IMR-90 (cell line): Measurements from ENCODE around the gene ZDHHC14.

Experiments
- BHLHE40 ChIP-seq: fragments of 150-350 bp; IDR thresholded peaks from 2 replicates; pipeline ENCODE4 v1.6.1; 2016; ENCODE audit warnings: mild to moderate bottlenecking, low read depth, low read length
- CEBPB ChIP-seq: IDR thresholded peaks from 2 replicates; pipeline ENCODE4 v1.6.1; 2012; ENCODE audit warnings: low read depth, low read length, improper control_type of control experiment
- CHD1 ChIP-seq: IDR thresholded peaks from 2 replicates; pipeline ENCODE4 v1.6.1; 2012; ENCODE audit warnings: low read depth, low read length, improper control_type of control experiment
- MAFK ChIP-seq: IDR thresholded peaks from 2 replicates; pipeline ENCODE4 v1.6.1; 2012; ENCODE audit warnings: low read depth, low read length, improper control_type of control experiment
- MAZ ChIP-seq: IDR thresholded peaks from 2 replicates; pipeline ENCODE4 v1.6.1; 2012; ENCODE audit warnings: low read depth, mild to moderate bottlenecking, low read length, improper control_type of control experiment, moderate library complexity, borderline replicate concordance
- MXI1 ChIP-seq: IDR thresholded peaks from 2 replicates; pipeline ENCODE4 v1.6.1; 2012; ENCODE audit warnings: low read depth, mild to moderate bottlenecking, low read length, moderate library complexity, borderline replicate concordance
- POLR2A ChIP-seq: IDR thresholded peaks from 2 replicates; pipeline ENCODE4 v1.6.1; 2012; ENCODE audit warnings: mild to moderate bottlenecking, low read depth, low read length
- RAD21 ChIP-seq: IDR thresholded peaks from 2 replicates; pipeline ENCODE4 v1.6.1; 2012; ENCODE audit warnings: low read length, improper control_type of control experiment
- RFX5 ChIP-seq: IDR thresholded peaks from 2 replicates; pipeline ENCODE4 v1.8.0; 2012; ENCODE audit warnings: low read depth, mild to moderate bottlenecking, low read length, moderate library complexity
- SMC3 ChIP-seq: fragments of 150-350 bp; IDR thresholded peaks from 2 replicates; pipeline ENCODE4 v1.6.1; 2016; ENCODE audit warnings: low read depth, mild to moderate bottlenecking, antibody characterized with exemption, low read length, moderate library complexity
- TF ChIP-seq, protein P1 (sequence below): fragments of 150-350 bp; IDR thresholded peaks from 2 replicates; pipeline ENCODE4 v1.6.1; 2016; ENCODE audit warnings: low read depth, mild to moderate bottlenecking, low read length, moderate library complexity, borderline replicate concordance
- TF ChIP-seq, protein P2 (sequence below): conservative IDR thresholded peaks from 2 replicates; pipeline ENCODE4 v1.5.1; 2012; ENCODE audit warnings: mild to moderate bottlenecking, low read depth, low read length, improper control_type of control experiment
- TF ChIP-seq, protein P3 (sequence below): fragments of 150-350 bp; IDR thresholded peaks from 2 replicates; pipeline ENCODE4 v1.6.1; 2017; ENCODE audit warnings: mild to moderate bottlenecking, antibody characterized with exemption, low read length, low read depth

DNA sequence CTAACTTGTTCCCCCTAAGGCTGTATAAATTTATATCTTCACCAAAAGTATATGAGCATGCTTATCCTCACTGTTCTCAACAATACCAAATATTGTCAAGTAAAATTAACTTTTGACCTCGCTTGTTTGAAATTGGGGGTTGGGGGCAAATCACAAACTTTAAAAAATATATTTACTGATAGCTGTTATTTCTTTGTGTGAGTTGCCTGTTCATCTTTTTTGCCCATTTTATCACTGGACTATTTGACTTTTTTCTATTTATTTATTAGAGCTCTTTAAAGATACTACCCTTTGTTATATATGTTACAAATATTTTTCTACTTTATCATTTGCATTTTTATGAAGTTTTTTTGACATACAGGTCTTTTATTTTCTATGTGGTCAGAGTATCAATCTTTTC lies 187.7 kb downstream of the ZDHHC14 start:
- TF ChIP-seq, protein P1, sequence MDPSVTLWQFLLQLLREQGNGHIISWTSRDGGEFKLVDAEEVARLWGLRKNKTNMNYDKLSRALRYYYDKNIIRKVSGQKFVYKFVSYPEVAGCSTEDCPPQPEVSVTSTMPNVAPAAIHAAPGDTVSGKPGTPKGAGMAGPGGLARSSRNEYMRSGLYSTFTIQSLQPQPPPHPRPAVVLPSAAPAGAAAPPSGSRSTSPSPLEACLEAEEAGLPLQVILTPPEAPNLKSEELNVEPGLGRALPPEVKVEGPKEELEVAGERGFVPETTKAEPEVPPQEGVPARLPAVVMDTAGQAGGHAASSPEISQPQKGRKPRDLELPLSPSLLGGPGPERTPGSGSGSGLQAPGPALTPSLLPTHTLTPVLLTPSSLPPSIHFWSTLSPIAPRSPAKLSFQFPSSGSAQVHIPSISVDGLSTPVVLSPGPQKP, result no peak
- TF ChIP-seq CHD1 (no peak), MXI1 (no peak), POLR2A (no peak), MAFK (no peak), SMC3 (no peak), RFX5 (no peak), CEBPB (no peak), BHLHE40 (no peak), MAZ (no peak), RAD21 (no peak)
- TF ChIP-seq, protein P2, sequence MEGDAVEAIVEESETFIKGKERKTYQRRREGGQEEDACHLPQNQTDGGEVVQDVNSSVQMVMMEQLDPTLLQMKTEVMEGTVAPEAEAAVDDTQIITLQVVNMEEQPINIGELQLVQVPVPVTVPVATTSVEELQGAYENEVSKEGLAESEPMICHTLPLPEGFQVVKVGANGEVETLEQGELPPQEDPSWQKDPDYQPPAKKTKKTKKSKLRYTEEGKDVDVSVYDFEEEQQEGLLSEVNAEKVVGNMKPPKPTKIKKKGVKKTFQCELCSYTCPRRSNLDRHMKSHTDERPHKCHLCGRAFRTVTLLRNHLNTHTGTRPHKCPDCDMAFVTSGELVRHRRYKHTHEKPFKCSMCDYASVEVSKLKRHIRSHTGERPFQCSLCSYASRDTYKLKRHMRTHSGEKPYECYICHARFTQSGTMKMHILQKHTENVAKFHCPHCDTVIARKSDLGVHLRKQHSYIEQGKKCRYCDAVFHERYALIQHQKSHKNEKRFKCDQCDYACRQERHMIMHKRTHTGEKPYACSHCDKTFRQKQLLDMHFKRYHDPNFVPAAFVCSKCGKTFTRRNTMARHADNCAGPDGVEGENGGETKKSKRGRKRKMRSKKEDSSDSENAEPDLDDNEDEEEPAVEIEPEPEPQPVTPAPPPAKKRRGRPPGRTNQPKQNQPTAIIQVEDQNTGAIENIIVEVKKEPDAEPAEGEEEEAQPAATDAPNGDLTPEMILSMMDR, result no peak
- TF ChIP-seq, protein P3, sequence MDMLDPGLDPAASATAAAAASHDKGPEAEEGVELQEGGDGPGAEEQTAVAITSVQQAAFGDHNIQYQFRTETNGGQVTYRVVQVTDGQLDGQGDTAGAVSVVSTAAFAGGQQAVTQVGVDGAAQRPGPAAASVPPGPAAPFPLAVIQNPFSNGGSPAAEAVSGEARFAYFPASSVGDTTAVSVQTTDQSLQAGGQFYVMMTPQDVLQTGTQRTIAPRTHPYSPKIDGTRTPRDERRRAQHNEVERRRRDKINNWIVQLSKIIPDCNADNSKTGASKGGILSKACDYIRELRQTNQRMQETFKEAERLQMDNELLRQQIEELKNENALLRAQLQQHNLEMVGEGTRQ, result no peak
